GM19452 (cell line): ENCODE results near the gene CHKA.

Source experiments
- ATAC-seq: cut with Tn5 transposase; IDR thresholded peaks from one replicate; pipeline ENCODE4 v1.9.1; 2021; ENCODE audit not compliant: unreplicated experiment

CHKA gene

GRCh38 chr11:68121067-68121899 lies at the start of gene CHKA:
CHKA (minus strand) TSS chr11:68121388; CDS start chr11:68121177, 211 bp downstream.
- peak; percentile 76 for ATAC-seq

GRCh38 chr11:68169442-68169841 lies 48.3 kb upstream of the CHKA start:
- ATAC-seq, result no peak

- no peak for ATAC-seq
Measured at GRCh38 chr11:68168694-68169093, 47.5 kb upstream of the CHKA start.

GRCh38 chr11:68167474-68167873 lies 46.3 kb upstream of the CHKA start:
- no peak for ATAC-seq

- no peak for ATAC-seq
Measured at GRCh38 chr11:68166969-68167368, 45.8 kb upstream of the CHKA start.

GRCh38 chr11:68165601-68166000 lies 44.4 kb upstream of the CHKA start:
- no peak for ATAC-seq

GRCh38 chr11:68164437-68164836 lies 43.2 kb upstream of the CHKA start:
- no peak for ATAC-seq

GRCh38 chr11:68163691-68164090 lies 42.5 kb upstream of the CHKA start:
- ATAC-seq, result no peak

- no peak for ATAC-seq
Measured at GRCh38 chr11:68160100-68160695, 39.0 kb upstream of the CHKA start.

GRCh38 chr11:68159665-68160064 lies 38.5 kb upstream of the CHKA start:
- no peak for ATAC-seq

GRCh38 chr11:68159161-68159560 lies 38.0 kb upstream of the CHKA start:
- no peak for ATAC-seq

GRCh38 chr11:68158580-68158979 lies 37.4 kb upstream of the CHKA start:
- no peak for ATAC-seq

GRCh38 chr11:68153742-68154141 lies 32.6 kb upstream of the CHKA start:
- ATAC-seq, result no peak

- no peak for ATAC-seq
Measured at GRCh38 chr11:68150037-68150436, 28.8 kb upstream of the CHKA start.

- ATAC-seq, result no peak
Measured at GRCh38 chr11:68149417-68149816, 28.2 kb upstream of the CHKA start.

- ATAC-seq, result no peak
Measured at GRCh38 chr11:68148879-68149278, 27.7 kb upstream of the CHKA start.

- ATAC-seq, result no peak
Measured at GRCh38 chr11:68148071-68148805, 27.1 kb upstream of the CHKA start.

- ATAC-seq, result no peak
Measured at GRCh38 chr11:68146704-68147474, 25.7 kb upstream of the CHKA start.

GRCh38 chr11:68146010-68146540 lies 24.9 kb upstream of the CHKA start:
- ATAC-seq, result no peak

- ATAC-seq, result no peak
Measured at GRCh38 chr11:68145120-68145866, 24.1 kb upstream of the CHKA start.
